GM18508 (cell line): ENCODE data around the gene SUGP2.
"Not testable (repeated sequence)": the region's sequence is repeated elsewhere in the genome, so short reads cannot be mapped to it uniquely, and the experiment has no call there.

Source experiments
- ATAC-seq: cut with Tn5 transposase; IDR thresholded peaks from one replicate; pipeline ENCODE4 v1.9.1; 2021; ENCODE audit warnings: moderate number of reproducible peaks; ENCODE audit not compliant: insufficient read depth, unreplicated experiment

The SUGP2 gene

GRCh38 chr19:19034204-19034624 is 897 bp upstream of the SUGP2 start:
- ATAC-seq = no peak

GRCh38 chr19:19033176-19033425 is 216 bp downstream of the SUGP2 start:
- no peak for ATAC-seq

GRCh38 chr19:19032420-19033175 is 719 bp downstream of the SUGP2 start:
- ATAC-seq = no peak

GRCh38 chr19:19031891-19032290 is 1.4 kb downstream of the SUGP2 start:
- no peak for ATAC-seq

GRCh38 chr19:19028526-19028925 is 4.8 kb downstream of the SUGP2 start:
- no peak for ATAC-seq

- ATAC-seq = no peak
Measured at GRCh38 chr19:19027228-19027627, 6.1 kb downstream of the SUGP2 start.

GRCh38 chr19:19026299-19026971 is 6.9 kb downstream of the SUGP2 start:
- ATAC-seq = no peak

- ATAC-seq = no peak
Measured at GRCh38 chr19:19025861-19026260, 7.5 kb downstream of the SUGP2 start.

GRCh38 chr19:19023376-19023775 is 9.9 kb downstream of the SUGP2 start:
- not testable (repeated sequence) for ATAC-seq

GRCh38 chr19:19022380-19022961 is 10.8 kb downstream of the SUGP2 start:
- no peak for ATAC-seq

- no peak for ATAC-seq
Measured at GRCh38 chr19:19021115-19021514, 12.2 kb downstream of the SUGP2 start.

GRCh38 chr19:19010551-19010950 is 22.8 kb downstream of the SUGP2 start:
- no peak for ATAC-seq

GRCh38 chr19:19009951-19010350 is 23.4 kb downstream of the SUGP2 start:
- no peak for ATAC-seq

- ATAC-seq = no peak
Measured at GRCh38 chr19:19006213-19006612, 27.1 kb downstream of the SUGP2 start.

GRCh38 chr19:19004144-19004543 is 29.2 kb downstream of the SUGP2 start:
- ATAC-seq = no peak

GRCh38 chr19:18999896-19000620 is 33.3 kb downstream of the SUGP2 start:
- no peak for ATAC-seq

GRCh38 chr19:18999016-18999758 is 34.1 kb downstream of the SUGP2 start:
- ATAC-seq = no peak

GRCh38 chr19:18998276-18998675 is 35.0 kb downstream of the SUGP2 start:
- no peak for ATAC-seq

- no peak for ATAC-seq
Measured at GRCh38 chr19:18996796-18997394, 36.4 kb downstream of the SUGP2 start.

- no peak for ATAC-seq
Measured at GRCh38 chr19:18996351-18996750, 37.0 kb downstream of the SUGP2 start.
